SK-N-SH (cell line): ENCODE results near the gene WWC1. TPM values are rescaled to one million over a fixed set of nuclear protein-coding genes. Genes with fewer than 3 reads are reported as not detected.

ENCODE experiments used
- CTCF ChIA-PET: fragments of 300-600, 350-600 bp; formaldehyde crosslinking; extraction: SDS; loops from one replicate; lab custom pipeline; 2021; lab: Yijun Ruan, JAX
- POLR2A ChIA-PET: fragments of 350-600 bp; sonication (Branson Sonifier 250); formaldehyde crosslinking; extraction: SDS; loops from one replicate; lab custom pipeline; 2020; ENCODE audit warnings: antibody characterized with exemption, inconsistent platforms; lab: Yijun Ruan, JAX
- DNase-seq: peaks from one replicate; pipeline ENCODE4 v3.0.0; 2012
- H2AFZ ChIP-seq: fragments of 200-600 bp; sonication (generic); 2 replicates; pipeline ENCODE4 v1.8.1; 2016; ENCODE audit warnings: antibody characterized with exemption, mild to moderate bottlenecking, low read depth
- H3F3A ChIP-seq: fragments of 200-600 bp; sonication (generic); replicated peaks from 2 replicates; pipeline ENCODE3; 2016; ENCODE audit warnings: antibody characterized with exemption, mild to moderate bottlenecking; ENCODE audit not compliant: insufficient read depth
- H3K27ac ChIP-seq, 2 experiments: fragments of 200-500 bp in 1 of 2; fragments of 200-600 bp in 1 of 2; sonication (Bioruptor generic) in 1 of 2; sonication (generic), shearing (Covaris generic) in 1 of 2; 2 replicates each; pipeline versions ENCODE4 v1.5.1 to v1.6.1; 2014 to 2016; ENCODE audit warnings: low read depth in 2 of 2, inconsistent platforms in 1 of 2, low read length in 1 of 2, mild to moderate bottlenecking in 1 of 2, mixed read lengths in 1 of 2
- H3K27me3 ChIP-seq: fragments of 200-600 bp; sonication (generic), shearing (Covaris generic); 2 replicates; pipeline ENCODE4 v1.6.1; 2016; ENCODE audit warnings: mixed run types; ENCODE audit not compliant: insufficient read depth
- H3K36me3 ChIP-seq, 2 experiments: fragments of 200-500 bp in 1 of 2; fragments of 200-600 bp in 1 of 2; sonication (Bioruptor generic) in 1 of 2; sonication (generic) in 1 of 2; replicated peaks in 1 of 2; 2 replicates each; pipeline versions ENCODE3 to v1.5.1; 2014 to 2016; ENCODE audit warnings: low read length in 1 of 2, mild to moderate bottlenecking in 1 of 2; ENCODE audit not compliant: insufficient read depth in 2 of 2, control insufficient read depth in 1 of 2
- H3K4me1 ChIP-seq, 2 experiments: fragments of 200-500 bp in 1 of 2; fragments of 200-600 bp in 1 of 2; sonication (Bioruptor generic) in 1 of 2; sonication (generic), shearing (Covaris generic) in 1 of 2; 2 replicates each; pipeline versions ENCODE4 v1.5.1 to v1.6.1; 2014 to 2016; ENCODE audit warnings: low read depth in 1 of 2, low read length in 1 of 2, mixed run types in 1 of 2; ENCODE audit not compliant: insufficient read depth in 2 of 2, control insufficient read depth in 1 of 2
- H3K4me2 ChIP-seq: fragments of 200-600 bp; sonication (generic), shearing (Covaris generic); 2 replicates; pipeline ENCODE4 v1.6.1; 2017; ENCODE audit warnings: mixed run types
- H3K4me3 ChIP-seq, 2 experiments: fragments of 200-500 bp in 1 of 2; fragments of 200-600 bp in 1 of 2; sonication (Bioruptor generic) in 1 of 2; sonication (generic), shearing (Covaris generic) in 1 of 2; 2 replicates each; pipeline versions ENCODE4 v1.5.1 to v1.8.1; 2014 to 2016; ENCODE audit warnings: low read depth in 2 of 2, inconsistent platforms in 1 of 2, low read length in 1 of 2, mild to moderate bottlenecking in 1 of 2, mixed read lengths in 1 of 2, moderate library complexity in 1 of 2
- H3K79me2 ChIP-seq: fragments of 200-600 bp; sonication (generic); 2 replicates; pipeline ENCODE4 v1.8.1; 2017; ENCODE audit warnings: mild to moderate bottlenecking; ENCODE audit not compliant: insufficient read depth
- H3K9ac ChIP-seq: fragments of 200-600 bp; sonication (generic); 2 replicates; pipeline ENCODE4 v1.6.1; 2017; ENCODE audit warnings: mixed run types
- H3K9me2 ChIP-seq: fragments of 200-600 bp; sonication (generic); 2 replicates; pipeline ENCODE4 v1.6.1; 2017; ENCODE audit warnings: mixed run types
- H3K9me3 ChIP-seq: fragments of 200-600 bp; sonication (generic); 2 replicates; pipeline ENCODE4 v1.6.1; 2017; ENCODE audit warnings: mixed run types, mild to moderate bottlenecking, moderate library complexity
- H4K20me1 ChIP-seq: fragments of 200-600 bp; sonication (generic); 2 replicates; pipeline ENCODE4 v1.6.1; 2017; ENCODE audit warnings: mild to moderate bottlenecking, mixed run types; ENCODE audit not compliant: insufficient read depth
- ELF1 ChIP-seq: IDR thresholded peaks from 2 replicates; pipeline ENCODE4 v1.4.0; 2012
- EP300 ChIP-seq, 2 experiments: IDR thresholded peaks; 2 replicates each; pipeline versions ENCODE4 v1.4.0 to v1.6.1; 2012; ENCODE audit warnings: borderline replicate concordance in 1 of 2, low read depth in 1 of 2, low read length in 1 of 2
- FOSL2 ChIP-seq: IDR thresholded peaks from 2 replicates; pipeline ENCODE4 v1.4.0; 2012; ENCODE audit warnings: low read depth, mild to moderate bottlenecking, moderate library complexity, borderline replicate concordance
- GABPA ChIP-seq: IDR thresholded peaks from 2 replicates; pipeline ENCODE4 v1.4.0; 2012; ENCODE audit warnings: low read depth, mild to moderate bottlenecking
- GATA2 ChIP-seq: sonication (generic); formaldehyde crosslinking; IDR thresholded peaks from 2 replicates; pipeline ENCODE4 v1.5.0; 2020; ENCODE audit warnings: mild to moderate bottlenecking, missing genetic modification reagents
- JUND ChIP-seq: IDR thresholded peaks from 2 replicates; pipeline ENCODE4 v1.4.0; 2012
- MXI1 ChIP-seq: IDR thresholded peaks from 2 replicates; pipeline ENCODE4 v1.6.1; 2012; ENCODE audit warnings: mild to moderate bottlenecking, low read depth, low read length, improper control_type of control experiment
- NRF1 ChIP-seq: IDR thresholded peaks from 2 replicates; pipeline ENCODE4 v1.6.1; 2012; ENCODE audit warnings: low read depth, mild to moderate bottlenecking, low read length
- RAD21 ChIP-seq: IDR thresholded peaks from 2 replicates; pipeline ENCODE4 v1.6.1; 2012; ENCODE audit warnings: mild to moderate bottlenecking, low read length
- RCOR1 ChIP-seq: fragments of 150-350 bp; IDR thresholded peaks from 2 replicates; pipeline ENCODE4 v1.6.1; 2017; ENCODE audit warnings: antibody characterized with exemption, low read length
- RFX5 ChIP-seq: IDR thresholded peaks from 2 replicates; pipeline ENCODE4 v1.6.1; 2012; ENCODE audit warnings: mild to moderate bottlenecking, improper control_type of control experiment, low read length
- SIN3A ChIP-seq: IDR thresholded peaks from 2 replicates; pipeline ENCODE4 v1.6.1; 2012; ENCODE audit warnings: low read depth, mild to moderate bottlenecking, low read length, moderate library complexity, borderline replicate concordance
- SMC3 ChIP-seq: IDR thresholded peaks from 2 replicates; pipeline ENCODE4 v1.6.1; 2012; ENCODE audit warnings: low read depth, low read length, improper control_type of control experiment
- TEAD4 ChIP-seq: IDR thresholded peaks from 2 replicates; pipeline ENCODE4 v1.4.0; 2012; ENCODE audit warnings: mild to moderate bottlenecking, borderline replicate concordance; ENCODE audit not compliant: insufficient read depth
- WGBS: methylation state at CpG from one replicate; pipeline ENCODE4 v1.1.6; 2017; ENCODE audit warnings: low lambda C conversion rate; 5-methylcytosine and 5-hydroxymethylcytosine counted together
- polyA plus RNA-seq, 3 experiments: library from polyadenylated mRNA; depleted of rRNA; stranded (reverse); fragments of >200 nt; gene quantifications; 2 replicates each; pipeline ENCODE4 v1.2.3, GENCODE V29; 2012
- TF ChIP-seq, protein P1 (sequence below): IDR thresholded peaks from 2 replicates; pipeline ENCODE4 v1.4.0; 2012; ENCODE audit warnings: low read depth, borderline replicate concordance
- TF ChIP-seq, protein P2 (sequence below): IDR thresholded peaks from 2 replicates; pipeline ENCODE4; 2012

Gene WWC1
- polyA plus RNA-seq, 1 of the 3 experiments (the other 2 are of a cell fraction) = 16.9 TPM

DNA sequence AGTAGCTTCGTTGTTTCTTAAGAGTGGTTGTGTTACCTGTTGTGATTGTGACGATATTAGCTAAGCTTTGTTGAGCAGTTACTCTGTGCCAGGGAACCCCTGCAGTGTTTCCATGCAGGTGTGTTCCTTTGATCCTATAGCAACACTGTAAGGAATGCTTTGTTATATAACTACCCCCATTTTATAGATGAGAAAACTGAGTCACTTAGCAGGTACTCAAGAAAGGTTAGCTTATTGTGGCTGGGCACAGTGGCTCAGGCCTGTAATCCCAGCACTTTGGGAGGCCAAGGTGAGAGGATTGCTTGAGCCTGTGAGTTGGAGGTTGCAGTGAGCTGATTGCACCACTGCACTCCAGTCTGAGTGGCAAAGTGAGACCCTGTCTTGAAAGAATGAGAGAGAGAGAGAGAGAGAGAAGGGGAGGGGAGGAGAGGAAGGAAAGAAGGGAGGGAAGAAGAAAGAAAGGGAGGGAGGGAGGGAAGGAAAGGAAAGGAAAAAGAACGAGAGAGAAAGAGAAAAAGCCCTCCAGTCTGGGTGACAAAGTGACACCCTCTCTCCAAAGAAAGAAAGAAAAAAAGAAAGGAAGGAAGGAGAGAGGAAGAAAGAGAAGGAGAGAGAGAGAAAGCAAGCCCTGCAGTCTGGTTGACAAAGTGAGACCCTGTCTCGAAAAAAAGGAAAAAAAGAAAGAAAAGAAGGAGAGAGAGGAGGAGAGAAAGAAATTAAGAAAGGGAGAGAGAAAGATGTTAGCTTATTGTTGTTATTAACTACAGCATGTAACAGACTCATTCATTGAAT is 109.2 kb downstream of the WWC1 start:
- Histone ChIP-seq H3K4me1 (peaks cover 0 to 6% of the 10 kb centered on the region in 2 experiments; a peak in 1 of 4 replicates), H3K4me3 (no peak overlapping the region), H3K4me2 (no peak overlapping the region), H3F3A (peaks cover 14% of the 10 kb centered on the region), H3K9ac (no peak overlapping the region), H3K27ac (no peak overlapping the region), H4K20me1 (no peaks in the 10 kb centered on the region), H3K9me3 (no peaks in the 10 kb centered on the region), H2AFZ (no peak overlapping the region), H3K9me2 (no peaks in the 10 kb centered on the region), H3K27me3 (no peaks in the 10 kb centered on the region), H3K36me3 (peaks cover 3 to 14% of the 10 kb centered on the region in 2 experiments), H3K79me2 (no peaks in the 10 kb centered on the region)
- 95% methylated on average over 4 of the region's 4 CpGs for WGBS
- no peak for TF ChIP-seq GABPA
- TF ChIP-seq TEAD4 = no peak
- no peak for TF ChIP-seq ELF1
- TF ChIP-seq, protein P1, sequence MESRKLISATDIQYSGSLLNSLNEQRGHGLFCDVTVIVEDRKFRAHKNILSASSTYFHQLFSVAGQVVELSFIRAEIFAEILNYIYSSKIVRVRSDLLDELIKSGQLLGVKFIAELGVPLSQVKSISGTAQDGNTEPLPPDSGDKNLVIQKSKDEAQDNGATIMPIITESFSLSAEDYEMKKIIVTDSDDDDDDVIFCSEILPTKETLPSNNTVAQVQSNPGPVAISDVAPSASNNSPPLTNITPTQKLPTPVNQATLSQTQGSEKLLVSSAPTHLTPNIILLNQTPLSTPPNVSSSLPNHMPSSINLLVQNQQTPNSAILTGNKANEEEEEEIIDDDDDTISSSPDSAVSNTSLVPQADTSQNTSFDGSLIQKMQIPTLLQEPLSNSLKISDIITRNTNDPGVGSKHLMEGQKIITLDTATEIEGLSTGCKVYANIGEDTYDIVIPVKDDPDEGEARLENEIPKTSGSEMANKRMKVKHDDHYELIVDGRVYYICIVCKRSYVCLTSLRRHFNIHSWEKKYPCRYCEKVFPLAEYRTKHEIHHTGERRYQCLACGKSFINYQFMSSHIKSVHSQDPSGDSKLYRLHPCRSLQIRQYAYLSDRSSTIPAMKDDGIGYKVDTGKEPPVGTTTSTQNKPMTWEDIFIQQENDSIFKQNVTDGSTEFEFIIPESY = no peak
- ChIA-PET POLR2A (no interaction called here), CTCF (no interaction called here)
- no peak for DNase-seq

DNA sequence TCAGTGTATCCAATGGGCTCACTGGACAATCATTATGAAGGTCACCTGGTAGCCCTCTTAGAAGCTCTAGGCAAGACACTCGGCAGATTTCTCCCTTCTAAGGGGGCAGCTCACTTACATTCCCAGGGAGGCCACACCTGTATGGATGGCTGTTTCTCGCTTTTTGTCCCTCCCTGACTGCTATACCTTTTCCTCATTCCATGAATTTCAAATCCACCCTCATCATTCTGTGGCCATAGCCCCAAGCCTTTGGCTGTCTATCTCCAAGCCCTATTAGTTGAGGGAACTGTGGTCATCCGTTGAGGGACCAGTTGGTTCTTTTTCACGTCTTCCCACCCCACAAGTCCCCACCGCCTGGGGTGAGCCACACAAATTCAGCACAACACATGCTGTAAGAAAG is 109.8 kb downstream of the WWC1 start:
- no peaks in the 10 kb centered on the region for H3K9me2 ChIP-seq
- H3K27ac ChIP-seq = no peak overlapping the region
- ChIA-PET CTCF (no interaction called here), POLR2A (no interaction called here)
- H3F3A ChIP-seq = peaks cover 14% of the 10 kb centered on the region
- no peak overlapping the region for H2AFZ ChIP-seq
- no peaks in the 10 kb centered on the region for H3K79me2 ChIP-seq
- no peak overlapping the region for H3K4me2 ChIP-seq
- no peak overlapping the region for H3K9ac ChIP-seq
- no peaks in the 10 kb centered on the region for H4K20me1 ChIP-seq
- no peaks in the 10 kb centered on the region for H3K27me3 ChIP-seq
- H3K4me1 ChIP-seq = peaks cover 0 to 6% of the 10 kb centered on the region in 2 experiments; a peak in 1 of 4 replicates
- H3K4me3 ChIP-seq = no peak overlapping the region
- DNase-seq = no peak
- peaks cover 3 to 14% of the 10 kb centered on the region in 2 experiments for H3K36me3 ChIP-seq
- H3K9me3 ChIP-seq = no peaks in the 10 kb centered on the region
- WGBS = 81% methylated on average over 5 of the region's 5 CpGs
- TF ChIP-seq SIN3A (no peak), RFX5 (no peak), FOSL2 (no peak), RCOR1 (no peak), GATA2 (CRISPR knock-in tag) (no peak), MXI1 (no peak), NRF1 (no peak), SMC3 (no peak), EP300 (IDR thresholded peaks at IDR 0.05; ENCODE audit: borderline replicate concordance in 1 of 2, low read depth in 1 of 2, low read length in 1 of 2) (no peak), RAD21 (no peak), JUND (no peak), GABPA (no peak)
- TF ChIP-seq, protein P2, sequence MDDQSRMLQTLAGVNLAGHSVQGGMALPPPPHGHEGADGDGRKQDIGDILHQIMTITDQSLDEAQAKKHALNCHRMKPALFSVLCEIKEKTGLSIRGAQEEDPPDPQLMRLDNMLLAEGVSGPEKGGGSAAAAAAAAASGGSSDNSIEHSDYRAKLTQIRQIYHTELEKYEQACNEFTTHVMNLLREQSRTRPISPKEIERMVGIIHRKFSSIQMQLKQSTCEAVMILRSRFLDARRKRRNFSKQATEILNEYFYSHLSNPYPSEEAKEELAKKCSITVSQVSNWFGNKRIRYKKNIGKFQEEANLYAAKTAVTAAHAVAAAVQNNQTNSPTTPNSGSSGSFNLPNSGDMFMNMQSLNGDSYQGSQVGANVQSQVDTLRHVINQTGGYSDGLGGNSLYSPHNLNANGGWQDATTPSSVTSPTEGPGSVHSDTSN = no peak
- TF ChIP-seq, protein P1 = no peak
- TF ChIP-seq, all 33 proteins: peak for 0
